Stimulated activated CD8-positive, alpha-beta memory T cell treated with anti-CD3 and anti-CD28 coated beads, Interleukin-12 subunit alpha, Interleukin-12 subunit beta, amount 100 ng/mL, for 1 hour (primary cell): ENCODE measurements around the gene SPSB3.

Experiments used
- DNase-seq: peaks from one replicate; pipeline ENCODE4 v3.0.0-alpha.2; 2020; ENCODE audit warnings: low read depth

The SPSB3 gene

DNA sequence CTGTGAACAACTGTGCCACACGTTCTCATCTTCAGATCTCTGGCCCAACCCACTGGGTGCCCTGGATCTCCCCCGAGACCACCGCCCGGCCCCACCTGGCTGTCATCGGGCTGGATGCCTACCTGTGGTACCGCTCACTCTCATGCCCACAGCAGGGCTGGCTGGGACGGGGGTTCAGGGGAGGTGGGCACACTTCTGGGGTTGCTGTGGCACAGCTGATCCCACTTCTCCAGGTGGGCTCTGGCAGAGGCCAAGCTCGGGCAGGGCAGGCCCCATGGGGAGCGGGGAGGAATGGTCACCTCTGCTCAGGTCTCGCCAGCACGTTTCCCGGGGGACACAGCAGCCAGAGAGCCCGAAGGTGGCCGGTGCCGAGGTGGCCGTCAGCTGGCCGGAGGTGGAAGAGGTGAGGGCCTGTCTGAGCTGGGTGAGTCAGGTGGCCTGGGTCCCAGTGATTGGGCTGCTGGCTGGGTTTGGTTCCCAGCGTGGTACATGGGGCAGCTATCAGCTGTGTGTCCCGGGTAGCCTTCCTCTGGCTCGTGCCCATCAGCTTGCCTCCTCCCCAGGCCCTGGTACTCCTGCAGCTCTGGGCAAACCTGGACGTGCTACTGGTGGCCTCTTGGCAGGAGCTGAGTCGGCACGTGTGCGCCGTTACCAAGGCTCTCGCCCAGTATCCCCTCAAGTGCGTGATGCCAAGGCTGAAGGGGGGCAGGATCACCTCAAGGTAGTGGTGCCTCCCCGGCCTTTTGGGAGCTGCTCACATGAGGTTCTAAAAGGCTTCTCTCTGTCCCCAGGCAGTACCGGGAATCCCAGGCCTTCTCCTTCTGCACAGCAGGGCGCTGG lies 7.1 kb downstream of the SPSB3 start:
- DNase-seq, result no peak

DNA sequence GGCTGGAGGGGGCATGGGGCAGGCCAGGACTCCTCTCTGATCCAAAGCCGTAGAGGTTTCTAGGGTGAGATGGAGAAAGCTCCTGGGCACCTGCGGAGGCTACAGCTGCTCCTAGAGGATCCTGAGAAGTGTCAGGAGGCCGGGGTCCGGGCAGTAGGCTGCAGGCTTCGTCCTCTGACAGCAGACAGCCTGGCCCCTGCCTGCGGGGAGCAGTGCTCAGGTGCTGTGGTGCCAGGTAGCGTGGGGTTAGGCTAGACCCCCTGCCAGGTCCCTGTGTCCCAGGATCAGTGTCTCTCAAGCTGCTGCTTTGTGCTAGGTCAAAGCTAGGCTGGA lies 8.0 kb downstream of the SPSB3 start:
- DNase-seq, result no peak

DNA sequence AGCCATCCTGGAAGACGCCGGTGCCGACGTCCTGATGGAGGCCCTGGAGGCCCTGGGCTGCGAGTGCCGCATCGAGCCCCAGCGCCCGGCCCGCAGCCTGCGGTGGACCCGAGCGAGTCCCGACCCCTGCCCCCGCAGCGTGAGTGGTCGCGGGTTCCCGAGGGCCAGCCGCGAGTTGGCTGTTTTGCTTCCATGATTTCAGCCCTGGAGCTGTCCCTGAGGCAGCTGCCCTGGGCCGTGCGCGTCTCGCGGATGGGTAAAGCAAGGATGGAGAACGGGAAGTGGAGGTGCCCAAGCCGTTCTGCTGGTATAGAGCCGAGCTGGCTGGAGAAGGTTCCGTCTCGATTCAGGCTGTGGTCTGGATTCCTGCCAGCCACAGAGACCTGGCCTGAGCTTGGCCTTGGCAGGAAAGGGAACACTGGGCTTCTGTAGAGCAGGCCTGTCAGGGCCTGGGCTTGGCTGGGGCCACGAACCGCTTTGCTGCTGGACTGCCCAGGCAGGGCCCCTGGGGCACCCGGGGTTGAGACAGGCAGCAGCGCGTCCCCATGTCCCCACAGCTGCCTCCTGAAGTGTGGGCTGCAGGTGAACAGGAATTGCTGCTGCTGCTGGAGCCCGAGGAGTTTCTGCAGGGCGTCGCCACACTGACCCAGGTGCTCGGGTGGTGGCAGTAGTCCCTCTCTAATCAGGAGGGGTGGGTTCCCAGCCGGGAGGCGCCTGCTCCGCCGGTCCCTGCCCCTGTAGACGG lies 8.5 kb downstream of the SPSB3 start:
- DNase-seq, result no peak

DNA sequence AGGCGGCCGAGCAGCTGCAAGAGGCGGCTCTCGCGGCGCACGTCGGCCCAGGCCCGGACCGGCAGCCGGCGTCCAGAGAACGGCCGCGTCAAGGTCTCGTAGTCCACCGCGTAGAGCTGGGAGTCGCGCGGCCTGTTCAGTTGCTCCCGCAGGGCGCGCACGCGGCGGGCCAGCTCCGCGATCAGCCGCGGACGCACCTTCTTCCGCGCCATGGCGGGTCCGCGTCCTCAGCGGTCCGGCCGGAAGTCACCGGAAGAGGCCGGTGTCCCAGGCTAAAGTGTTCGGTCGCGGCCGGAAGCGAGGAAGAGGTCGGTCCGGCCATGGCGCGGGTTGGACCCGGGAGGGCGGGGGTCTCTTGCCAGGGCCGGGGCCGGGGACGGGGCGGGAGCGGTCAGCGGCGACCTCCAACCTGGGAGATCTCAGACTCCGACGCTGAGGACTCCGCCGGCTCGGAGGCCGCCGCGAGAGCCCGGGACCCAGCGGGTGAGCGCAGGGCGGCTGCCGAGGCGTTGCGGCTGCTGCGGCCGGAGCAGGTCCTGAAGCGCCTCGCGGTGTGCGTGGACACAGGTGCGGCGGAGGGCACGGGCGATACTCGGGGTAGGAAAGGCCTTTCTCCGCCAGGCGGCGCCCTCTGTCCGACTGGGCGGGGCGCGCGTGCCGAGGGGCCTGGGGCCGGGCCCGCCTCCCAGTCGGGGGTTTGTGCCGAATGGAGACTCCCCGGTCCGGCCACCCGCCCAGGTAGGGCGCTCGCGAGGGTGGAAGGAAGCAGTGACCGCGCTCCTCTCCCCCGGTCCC lies 9.3 kb downstream of the SPSB3 start, which contains the start of gene MRPS34:
Gene MRPS34 (minus strand): TSS at position 227 of the 795 bp plus-strand sequence. CDS start 15 bp downstream, at position 212.
- peak; percentile 60 for DNase-seq

DNA sequence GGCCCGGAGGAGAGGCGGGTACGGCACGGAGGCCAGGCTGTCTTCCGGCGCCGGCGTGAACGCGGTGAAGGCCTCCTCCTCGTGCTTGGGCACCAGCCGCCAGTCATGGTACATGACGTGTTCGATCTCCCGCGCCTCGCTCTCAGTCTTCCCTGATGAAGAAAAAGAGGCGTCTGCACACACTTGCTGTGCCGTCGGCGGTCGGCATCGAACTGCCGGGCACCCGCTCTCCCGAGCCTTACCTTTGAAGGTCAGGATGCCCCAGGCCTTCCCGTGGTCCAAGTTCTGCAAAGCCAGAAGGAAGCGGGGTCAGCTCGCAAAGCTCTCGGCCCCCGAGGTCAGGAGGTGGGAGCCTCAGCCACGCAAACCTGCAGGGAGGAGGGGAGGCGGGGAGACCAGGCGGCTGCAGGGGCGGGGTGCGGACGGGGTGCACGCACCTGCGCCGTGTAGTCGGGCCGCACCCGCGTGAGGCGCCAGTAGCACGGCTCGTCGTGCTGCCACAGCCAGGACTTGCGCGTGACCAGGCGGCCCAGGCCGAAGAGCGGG lies 9.9 kb downstream of the SPSB3 start, which contains the start of gene EME2:
Gene EME2 (plus strand): TSS at position 449 of the 546 bp plus-strand sequence. CDS start 418 bp downstream, outside the sequence.
- no peak for DNase-seq

DNA sequence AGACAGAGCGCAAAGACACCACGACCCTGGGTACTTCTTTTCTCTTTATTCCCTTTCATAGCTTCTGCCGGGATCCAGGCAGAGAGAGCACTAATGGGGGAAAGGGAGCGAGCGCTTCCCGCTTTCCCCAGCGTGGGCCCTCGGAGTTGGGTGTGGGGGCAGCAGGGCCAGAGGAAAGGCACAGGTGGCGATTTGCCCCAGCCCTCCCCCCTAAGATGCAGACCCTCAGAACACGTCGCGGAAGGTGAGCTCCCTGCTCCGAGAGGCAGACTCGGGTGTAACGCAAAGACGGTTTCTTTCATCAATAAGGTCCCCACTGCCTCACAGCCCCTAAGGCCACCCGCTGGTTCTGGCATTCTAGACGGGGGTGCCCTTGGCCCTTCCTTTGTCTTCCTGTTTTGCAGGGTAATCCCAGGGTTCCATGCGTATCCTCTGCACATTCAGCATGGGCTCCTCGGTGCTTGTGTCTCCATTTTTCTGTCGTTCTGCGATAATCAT lies 10.5 kb downstream of the SPSB3 start:
- no peak for DNase-seq

DNA sequence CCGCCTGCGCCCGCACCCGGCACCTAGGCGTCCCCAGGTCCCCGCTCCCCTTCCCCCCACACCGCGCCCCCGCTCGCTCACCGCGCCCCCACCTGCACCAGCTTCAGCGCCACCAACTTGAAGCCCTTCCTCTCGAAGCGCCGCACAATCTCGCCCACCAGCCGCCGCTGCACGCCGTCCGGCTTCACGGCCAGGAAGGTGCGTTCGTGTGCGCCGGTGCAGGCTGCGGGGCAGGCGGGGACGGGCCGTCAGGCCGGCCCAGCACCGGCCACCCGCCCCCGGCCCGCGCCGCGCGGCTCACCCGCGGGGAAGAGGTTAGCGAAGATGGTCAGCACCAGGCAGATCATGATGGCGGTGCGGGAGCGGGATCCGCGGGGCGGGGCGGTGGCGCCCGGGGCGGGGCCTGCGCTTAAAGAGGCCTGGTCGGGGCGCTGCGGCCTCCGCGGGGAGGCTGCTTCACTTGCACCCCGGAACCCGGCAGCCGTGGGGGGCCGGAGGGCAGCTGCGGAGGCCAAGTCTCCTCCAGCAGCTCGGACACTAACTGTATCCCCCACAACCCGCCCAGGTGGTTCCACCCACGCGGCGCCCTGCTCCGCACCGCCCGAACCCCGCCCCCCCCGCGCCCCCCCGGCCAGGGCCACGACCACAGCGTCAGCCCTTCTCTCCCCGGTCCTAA lies 11.0 kb downstream of the SPSB3 start, which contains the start of gene NME3:
Gene NME3 (minus strand): TSS at position 356 of the 676 bp plus-strand sequence. CDS start 9 bp downstream, at position 347.
- DNase-seq, result peak; percentile 52

DNA sequence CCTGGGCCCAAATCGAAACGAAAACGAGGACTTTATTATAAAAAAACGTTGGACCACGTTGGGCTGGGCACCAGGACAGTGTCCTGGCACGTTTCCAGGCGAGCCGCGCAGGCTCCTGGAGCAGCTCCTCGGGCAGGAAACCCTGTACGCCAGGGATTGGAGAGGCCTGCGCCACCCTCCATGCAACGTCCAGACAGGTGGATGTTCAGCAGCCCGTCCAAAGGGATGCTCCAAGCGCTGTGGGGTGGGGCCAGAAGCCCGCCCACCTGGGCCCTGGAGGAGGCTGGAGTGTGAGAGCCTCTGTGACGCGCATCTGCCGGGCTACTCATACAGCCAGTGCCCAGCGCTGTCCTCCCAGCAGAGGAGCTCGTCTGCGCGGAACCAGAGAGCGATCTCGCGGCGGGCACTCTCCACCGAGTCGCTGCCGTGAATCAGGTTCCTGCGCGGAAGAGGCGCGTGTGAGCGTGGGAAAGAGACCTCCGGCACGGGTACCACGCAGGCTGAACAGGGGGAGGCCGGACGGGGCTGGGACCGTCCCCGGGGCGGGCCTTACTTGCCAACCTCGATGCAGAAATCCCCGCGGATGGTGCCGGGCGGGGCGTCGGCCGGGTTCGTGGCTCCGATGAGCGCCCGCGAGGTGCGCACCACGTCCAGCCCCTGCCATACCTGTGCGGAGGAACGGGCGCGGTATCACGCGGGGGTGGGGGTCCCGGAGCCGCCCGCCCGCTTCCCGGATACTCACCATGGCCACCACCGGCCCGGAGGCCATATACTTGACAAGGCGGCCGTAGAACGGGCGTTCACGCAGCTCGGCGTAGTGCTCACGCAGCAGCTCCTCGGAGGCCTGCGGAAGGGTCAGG lies 11.8 kb downstream of the SPSB3 start:
- no peak for DNase-seq

DNA sequence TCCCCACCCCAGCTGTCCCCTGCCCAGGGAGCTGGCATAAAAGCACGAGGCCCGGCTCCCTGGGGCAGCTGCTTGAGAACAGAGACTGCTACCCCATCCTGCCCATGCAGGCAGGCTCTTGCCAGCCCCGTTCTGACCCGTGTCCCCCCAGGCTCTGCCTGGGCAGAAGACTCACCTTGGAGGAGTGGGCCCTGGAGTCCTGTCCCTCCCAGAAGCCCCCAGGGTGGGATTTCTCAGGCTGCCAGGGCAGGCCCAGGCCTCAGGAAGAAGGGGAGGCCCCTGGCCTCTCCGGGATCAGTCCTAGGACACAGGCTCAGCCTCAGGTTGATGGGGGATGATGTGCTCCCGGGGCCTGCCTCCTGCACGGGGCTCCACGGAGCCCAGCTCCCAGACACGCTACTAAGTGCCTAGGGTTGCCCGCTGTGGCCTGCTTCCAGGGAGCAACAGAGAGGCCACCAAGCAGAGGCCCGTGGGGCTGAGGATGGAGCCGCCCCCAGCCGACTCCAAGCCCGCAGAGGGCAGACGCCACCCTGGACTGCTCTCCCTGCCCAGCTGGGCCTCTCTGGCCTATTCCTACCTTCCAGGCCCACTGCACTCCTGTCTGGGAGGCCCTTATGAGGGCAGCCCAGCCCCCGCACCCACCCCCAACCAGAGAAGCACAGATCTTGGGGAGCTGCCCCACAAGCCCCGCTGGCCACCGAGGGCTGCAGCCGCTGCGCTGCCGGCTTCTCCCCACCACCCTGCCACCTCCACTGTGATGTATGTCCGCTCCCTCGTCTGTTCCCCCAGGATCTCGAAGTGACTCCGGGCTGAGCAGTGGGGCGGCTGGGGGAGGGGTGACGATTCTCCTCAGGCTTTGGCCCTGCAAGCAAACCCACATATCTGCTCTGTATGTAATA lies 12.7 kb downstream of the SPSB3 start:
- no peak for DNase-seq

DNA sequence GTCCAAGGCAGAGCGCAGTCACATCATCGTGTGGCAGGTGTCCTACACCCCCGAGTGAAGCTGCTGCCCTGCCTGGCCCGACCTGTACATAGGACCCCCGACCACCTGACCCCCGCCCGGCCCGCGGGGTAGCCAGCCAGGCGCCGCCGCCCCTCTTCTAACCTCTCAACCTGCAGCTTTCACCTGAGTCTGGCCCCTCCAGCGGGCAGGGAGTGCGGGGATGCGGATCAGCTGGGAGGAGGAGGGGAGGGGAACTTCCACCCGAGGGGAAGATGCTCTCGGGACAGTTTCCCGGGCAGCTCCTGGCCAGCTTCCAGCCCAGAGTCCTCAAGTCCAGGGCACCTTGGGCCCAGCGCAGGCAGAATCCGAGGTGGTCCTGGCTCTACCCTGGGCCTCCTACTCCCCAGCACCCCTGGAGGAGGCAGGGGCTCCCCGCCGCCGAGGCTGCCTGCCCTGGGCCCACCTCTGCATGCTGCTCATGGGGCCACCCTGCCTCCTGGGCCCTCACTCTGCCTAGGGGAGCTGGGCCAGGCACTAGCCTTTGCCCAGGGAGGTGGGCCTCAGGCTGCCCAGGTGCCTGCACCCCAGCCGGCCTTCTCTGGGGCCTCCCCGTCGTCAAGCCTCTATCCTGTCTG lies 13.5 kb downstream of the SPSB3 start:
- no peak for DNase-seq

DNA sequence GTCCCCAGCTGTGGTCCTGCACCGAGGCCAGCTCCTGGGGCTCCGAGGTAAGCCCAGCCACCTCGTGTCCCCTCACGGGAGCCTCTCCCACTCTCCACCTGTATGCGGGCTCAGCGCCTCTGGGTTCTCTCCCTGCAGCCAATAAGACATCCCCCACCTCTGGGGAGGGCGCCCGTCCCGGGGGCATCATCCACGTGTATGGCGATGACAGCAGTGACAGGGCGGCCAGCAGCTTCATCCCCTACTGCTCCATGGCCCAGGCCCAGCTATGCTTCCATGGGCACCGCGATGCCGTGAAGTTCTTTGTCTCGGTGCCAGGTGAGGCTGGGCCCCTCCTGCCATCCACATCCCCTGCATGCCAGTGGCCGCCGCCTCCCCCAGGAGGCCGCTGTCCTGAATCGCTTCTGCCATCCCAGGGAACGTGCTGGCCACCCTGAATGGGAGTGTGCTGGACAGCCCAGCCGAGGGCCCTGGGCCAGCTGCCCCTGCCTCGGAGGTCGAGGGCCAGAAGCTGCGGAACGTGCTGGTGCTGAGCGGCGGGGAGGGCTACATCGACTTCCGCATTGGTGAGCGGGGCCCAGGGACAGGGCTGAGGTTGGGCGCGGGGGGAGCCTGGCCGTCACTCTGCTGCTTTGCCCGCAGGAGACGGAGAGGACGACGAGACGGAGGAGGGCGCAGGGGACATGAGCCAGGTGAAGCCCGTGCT lies 14.2 kb downstream of the SPSB3 start:
- DNase-seq, result no peak

DNA sequence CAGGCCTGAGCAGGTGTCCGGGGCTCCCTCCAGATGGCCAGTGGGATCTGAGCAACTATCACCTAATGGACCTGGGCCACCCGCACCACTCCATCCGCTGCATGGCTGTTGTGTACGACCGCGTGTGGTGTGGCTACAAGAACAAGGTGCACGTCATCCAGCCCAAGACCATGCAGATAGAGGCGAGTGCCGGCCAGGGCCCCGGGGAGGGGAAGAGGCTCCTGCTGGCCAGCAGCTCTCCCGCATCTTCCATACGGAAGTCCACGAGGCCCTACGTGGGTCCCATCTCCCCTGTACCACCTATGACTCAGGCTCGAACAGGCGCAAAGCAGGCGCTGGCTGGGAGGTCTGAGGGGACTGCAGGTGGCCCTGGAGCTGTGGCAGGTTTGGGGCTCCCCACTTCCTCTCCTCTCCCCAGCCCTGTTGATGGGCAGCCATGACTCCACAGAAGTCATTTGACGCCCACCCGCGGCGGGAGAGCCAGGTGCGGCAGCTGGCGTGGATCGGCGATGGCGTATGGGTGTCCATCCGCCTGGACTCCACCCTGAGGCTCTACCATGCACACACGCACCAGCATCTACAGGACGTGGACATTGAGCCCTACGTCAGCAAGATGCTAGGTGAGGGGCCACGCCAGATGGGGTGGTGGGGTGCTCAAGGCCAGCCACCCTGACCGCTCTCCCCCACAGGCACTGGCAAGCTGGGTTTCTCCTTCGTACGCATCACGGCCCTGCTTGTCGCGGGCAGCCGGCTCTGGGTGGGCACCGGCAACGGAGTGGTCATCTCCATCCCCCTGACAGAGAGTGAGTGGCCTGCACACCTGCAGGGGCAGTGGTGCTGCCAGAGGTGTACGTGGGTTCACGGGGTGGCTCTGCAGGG lies 15.0 kb downstream of the SPSB3 start:
- DNase-seq, result no peak

DNA sequence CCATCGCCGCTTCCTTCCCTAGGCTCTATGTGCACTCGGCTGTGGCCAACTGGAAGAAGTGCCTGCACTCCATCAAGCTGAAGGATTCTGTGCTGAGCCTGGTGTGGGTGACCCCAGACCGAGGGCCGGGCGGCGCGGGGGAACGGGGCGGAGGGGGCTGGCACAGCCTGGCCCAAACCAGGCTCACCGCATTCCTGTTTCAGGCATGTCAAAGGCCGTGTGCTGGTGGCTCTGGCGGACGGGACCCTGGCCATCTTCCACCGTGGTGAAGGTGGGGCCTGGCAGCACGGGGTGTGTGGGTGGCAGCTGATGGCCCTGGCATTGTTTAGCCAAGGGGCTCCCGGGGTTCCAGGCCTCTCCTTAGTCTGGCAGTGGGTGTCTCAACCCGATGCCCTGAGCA lies 15.7 kb downstream of the SPSB3 start:
- no peak for DNase-seq

DNA sequence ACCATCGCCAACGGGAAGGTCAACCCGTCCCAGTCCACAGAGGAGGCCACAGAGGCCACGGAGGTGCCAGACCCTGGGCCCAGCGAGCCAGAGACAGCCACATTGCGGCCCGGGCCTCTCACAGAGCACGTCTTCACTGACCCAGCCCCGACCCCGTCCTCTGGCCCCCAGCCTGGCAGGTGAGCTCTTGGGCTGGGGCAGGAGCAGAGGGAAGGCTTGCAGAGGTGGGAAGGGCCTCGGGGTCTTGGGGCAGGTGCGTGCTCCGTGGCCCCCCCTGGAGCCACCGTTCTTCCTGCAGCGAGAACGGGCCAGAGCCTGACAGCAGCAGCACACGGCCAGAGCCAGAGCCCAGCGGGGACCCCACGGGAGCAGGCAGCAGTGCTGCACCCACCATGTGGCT lies 16.1 kb downstream of the SPSB3 start:
- DNase-seq, result no peak

DNA sequence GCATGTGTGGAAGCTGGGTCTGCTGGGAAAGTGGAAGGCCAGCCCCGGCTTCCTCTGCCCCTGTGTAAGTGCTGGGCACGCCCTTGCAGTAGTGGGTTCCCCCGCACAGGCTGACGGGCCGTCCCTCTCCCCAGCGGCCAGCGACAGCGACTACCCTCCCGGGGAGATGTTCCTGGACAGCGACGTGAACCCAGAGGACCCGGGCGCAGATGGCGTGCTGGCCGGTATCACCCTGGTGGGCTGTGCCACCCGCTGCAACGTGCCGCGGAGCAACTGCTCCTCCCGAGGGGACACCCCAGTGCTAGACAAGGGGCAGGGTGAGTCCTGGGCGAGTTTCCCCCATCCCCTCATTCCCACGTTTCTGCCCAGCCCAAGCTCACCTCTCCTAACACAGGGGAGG lies 16.5 kb downstream of the SPSB3 start:
- DNase-seq, result no peak

DNA sequence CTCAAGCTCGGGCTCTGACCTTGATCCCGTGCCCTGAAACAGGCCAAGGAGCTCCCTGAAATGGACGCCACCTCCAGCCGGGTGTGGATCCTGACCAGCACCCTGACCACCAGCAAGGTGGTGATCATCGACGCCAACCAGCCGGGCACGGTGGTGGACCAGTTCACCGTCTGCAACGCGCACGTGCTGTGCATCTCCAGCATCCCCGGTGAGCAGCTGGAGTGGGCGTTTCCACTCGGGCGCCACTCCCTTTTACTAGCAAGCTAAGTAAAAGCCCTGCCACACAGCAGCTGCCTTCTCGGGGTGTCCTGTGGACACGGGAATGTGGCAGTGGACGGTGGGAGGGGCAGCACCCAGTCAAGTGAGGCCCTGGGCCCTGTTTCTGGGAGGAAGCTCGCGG lies 17.4 kb downstream of the SPSB3 start:
- no peak for DNase-seq
